ENCODE results near the gene FOXF2.

FOXF2 gene

GRCh38 chr6:1424306-1424927 is 35.0 kb downstream of the FOXF2 start:
- no peaks in the 10 kb centered on the region for H3K36me3 ChIP-seq
- H3K4me3 ChIP-seq (ENCODE audit: low read depth, low read length) = no peak overlapping the region
- no peak overlapping the region for H3K27ac ChIP-seq
- H3K27me3 ChIP-seq (ENCODE audit: insufficient read depth, low read depth, severe bottlenecking) = peaks cover 35% of the 10 kb centered on the region
- H3K9me3 ChIP-seq (ENCODE audit: severe bottlenecking) = peaks cover 18% of the 10 kb centered on the region
- TF ChIP-seq CTCF (IDR thresholded peaks at IDR 0.05; ENCODE audit: low read depth, low read length) = peak; percentile 96
- peak; percentile 80 for DNase-seq

- Histone ChIP-seq H3K27me3 (ENCODE audit: insufficient read depth, low read depth, severe bottlenecking) (peaks cover 41% of the 10 kb centered on the region), H3K36me3 (no peaks in the 10 kb centered on the region), H3K27ac (no peak overlapping the region), H3K9me3 (ENCODE audit: severe bottlenecking) (peaks cover 9% of the 10 kb centered on the region), H3K4me3 (ENCODE audit: low read depth, low read length) (no peak overlapping the region)
- DNase-seq = no peak
- TF ChIP-seq CTCF (IDR thresholded peaks at IDR 0.05; ENCODE audit: low read depth, low read length) = no peak
Measured at GRCh38 chr6:1426416-1426815, 37.0 kb downstream of the FOXF2 start.

DNA sequence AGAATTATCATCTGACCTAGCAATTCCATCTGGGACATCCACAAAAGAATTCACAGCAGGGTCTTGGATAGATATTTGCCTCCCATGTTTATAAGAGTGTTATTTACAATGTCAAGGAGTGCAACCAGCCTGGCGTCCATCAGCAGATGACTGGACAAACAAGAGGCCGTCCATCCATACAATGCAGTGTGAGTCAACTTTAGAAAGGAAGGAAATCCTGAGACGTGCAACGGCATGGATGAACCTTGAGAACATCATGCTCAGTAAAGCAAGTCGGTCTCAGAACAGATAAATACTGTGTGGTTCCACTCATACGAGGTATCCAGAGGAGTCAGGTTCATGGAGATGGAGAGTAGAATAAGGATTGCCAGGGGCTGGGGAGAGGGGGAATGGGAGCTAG is 46.4 kb downstream of the FOXF2 start:
- TF ChIP-seq CTCF (IDR thresholded peaks at IDR 0.05; ENCODE audit: low read depth, low read length) = no peak
- Histone ChIP-seq H3K4me3 (ENCODE audit: low read depth, low read length) (no peak overlapping the region), H3K27ac (no peak overlapping the region), H3K36me3 (no peaks in the 10 kb centered on the region), H3K27me3 (ENCODE audit: insufficient read depth, low read depth, severe bottlenecking) (peaks cover 24% of the 10 kb centered on the region), H3K9me3 (ENCODE audit: severe bottlenecking) (peaks cover 5% of the 10 kb centered on the region)
- no peak for DNase-seq

DNA sequence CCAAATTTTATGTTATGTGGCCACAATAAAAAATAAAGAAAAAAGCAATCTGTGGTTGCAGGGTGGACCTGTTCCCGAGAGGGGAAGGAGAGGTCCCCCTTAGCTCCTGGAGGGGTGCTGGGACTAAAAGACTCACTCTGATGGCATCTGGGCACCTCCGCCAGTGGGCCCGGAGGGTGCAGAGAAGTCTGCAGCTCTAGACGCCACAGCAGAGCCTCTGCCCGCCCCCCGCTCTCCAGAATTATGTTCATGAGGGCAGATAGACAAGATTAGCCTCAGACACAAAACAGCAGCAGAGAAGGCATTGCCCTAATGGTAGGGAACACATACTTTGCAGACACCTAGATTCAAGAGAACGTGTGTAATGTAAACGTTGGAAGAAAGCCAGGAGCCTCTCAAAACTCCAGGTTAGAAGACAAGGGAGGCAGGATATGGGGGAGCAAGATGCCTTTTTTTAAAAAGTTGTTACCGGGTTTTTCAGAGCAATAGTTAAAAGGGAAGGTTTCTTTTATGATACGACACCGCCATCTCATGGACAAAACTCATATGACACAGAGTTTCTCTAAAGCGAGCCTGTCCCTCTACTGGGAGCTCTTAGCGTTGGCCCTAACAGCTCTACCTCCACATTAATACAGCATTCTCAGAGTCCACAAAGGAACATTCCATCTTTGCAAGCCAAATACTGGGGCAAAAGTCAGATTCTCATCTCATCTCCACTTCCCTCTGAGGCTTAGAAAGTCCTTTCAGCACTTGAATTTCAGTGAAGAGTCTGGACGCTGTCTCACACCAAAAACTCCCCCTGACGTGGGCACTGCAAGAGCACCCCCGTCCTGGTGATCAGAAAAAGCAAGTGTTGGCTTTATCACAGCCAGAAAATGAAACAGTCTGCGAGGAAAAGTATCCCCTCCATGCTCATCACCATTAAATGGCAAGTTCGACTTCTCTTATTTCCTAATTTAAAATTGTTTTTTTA is 47.2 kb downstream of the FOXF2 start:
- H3K36me3 ChIP-seq = no peaks in the 10 kb centered on the region
- DNase-seq = peak; percentile 64
- peak; percentile 79 for TF ChIP-seq CTCF (IDR thresholded peaks at IDR 0.05; ENCODE audit: low read depth, low read length)
- H3K27me3 ChIP-seq (ENCODE audit: insufficient read depth, low read depth, severe bottlenecking) = peaks cover 20% of the 10 kb centered on the region
- H3K4me3 ChIP-seq (ENCODE audit: low read depth, low read length) = no peak overlapping the region
- peaks cover 5% of the 10 kb centered on the region for H3K9me3 ChIP-seq (ENCODE audit: severe bottlenecking)
- no peak overlapping the region for H3K27ac ChIP-seq

GRCh38 chr6:1437553-1438406 is 48.4 kb downstream of the FOXF2 start:
- H3K27ac ChIP-seq = no peak overlapping the region
- DNase-seq = no peak
- no peak for TF ChIP-seq CTCF (IDR thresholded peaks at IDR 0.05; ENCODE audit: low read depth, low read length)
- H3K4me3 ChIP-seq (ENCODE audit: low read depth, low read length) = no peak overlapping the region
- peaks cover 18% of the 10 kb centered on the region for H3K27me3 ChIP-seq (ENCODE audit: insufficient read depth, low read depth, severe bottlenecking)
- peaks cover 5% of the 10 kb centered on the region for H3K9me3 ChIP-seq (ENCODE audit: severe bottlenecking)
- no peaks in the 10 kb centered on the region for H3K36me3 ChIP-seq

Data from WERI-Rb-1 (cell line).